Stimulated activated CD8-positive, alpha-beta memory T cell treated with anti-CD3 and anti-CD28 coated beads, Interleukin-4, amount 100 ng/mL, for 24 hours (primary cell): ENCODE data around the gene DNAH5.
"Not testable (repeated sequence)": the region's sequence is repeated elsewhere in the genome, so short reads cannot be mapped to it uniquely, and the experiment has no call there.

Source experiments
- DNase-seq: peaks from one replicate; pipeline ENCODE4 v3.0.0-alpha.2; 2020; ENCODE audit warnings: low read depth

Gene DNAH5, protein sequence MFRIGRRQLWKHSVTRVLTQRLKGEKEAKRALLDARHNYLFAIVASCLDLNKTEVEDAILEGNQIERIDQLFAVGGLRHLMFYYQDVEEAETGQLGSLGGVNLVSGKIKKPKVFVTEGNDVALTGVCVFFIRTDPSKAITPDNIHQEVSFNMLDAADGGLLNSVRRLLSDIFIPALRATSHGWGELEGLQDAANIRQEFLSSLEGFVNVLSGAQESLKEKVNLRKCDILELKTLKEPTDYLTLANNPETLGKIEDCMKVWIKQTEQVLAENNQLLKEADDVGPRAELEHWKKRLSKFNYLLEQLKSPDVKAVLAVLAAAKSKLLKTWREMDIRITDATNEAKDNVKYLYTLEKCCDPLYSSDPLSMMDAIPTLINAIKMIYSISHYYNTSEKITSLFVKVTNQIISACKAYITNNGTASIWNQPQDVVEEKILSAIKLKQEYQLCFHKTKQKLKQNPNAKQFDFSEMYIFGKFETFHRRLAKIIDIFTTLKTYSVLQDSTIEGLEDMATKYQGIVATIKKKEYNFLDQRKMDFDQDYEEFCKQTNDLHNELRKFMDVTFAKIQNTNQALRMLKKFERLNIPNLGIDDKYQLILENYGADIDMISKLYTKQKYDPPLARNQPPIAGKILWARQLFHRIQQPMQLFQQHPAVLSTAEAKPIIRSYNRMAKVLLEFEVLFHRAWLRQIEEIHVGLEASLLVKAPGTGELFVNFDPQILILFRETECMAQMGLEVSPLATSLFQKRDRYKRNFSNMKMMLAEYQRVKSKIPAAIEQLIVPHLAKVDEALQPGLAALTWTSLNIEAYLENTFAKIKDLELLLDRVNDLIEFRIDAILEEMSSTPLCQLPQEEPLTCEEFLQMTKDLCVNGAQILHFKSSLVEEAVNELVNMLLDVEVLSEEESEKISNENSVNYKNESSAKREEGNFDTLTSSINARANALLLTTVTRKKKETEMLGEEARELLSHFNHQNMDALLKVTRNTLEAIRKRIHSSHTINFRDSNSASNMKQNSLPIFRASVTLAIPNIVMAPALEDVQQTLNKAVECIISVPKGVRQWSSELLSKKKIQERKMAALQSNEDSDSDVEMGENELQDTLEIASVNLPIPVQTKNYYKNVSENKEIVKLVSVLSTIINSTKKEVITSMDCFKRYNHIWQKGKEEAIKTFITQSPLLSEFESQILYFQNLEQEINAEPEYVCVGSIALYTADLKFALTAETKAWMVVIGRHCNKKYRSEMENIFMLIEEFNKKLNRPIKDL (N-terminal part only)

GRCh38 chr5:13944560-13945199 lies at the start of gene DNAH5:
DNAH5 (minus strand) TSS chr5:13944688; CDS start chr5:13944438, 250 bp downstream.
- DNase-seq = no peak

DNA sequence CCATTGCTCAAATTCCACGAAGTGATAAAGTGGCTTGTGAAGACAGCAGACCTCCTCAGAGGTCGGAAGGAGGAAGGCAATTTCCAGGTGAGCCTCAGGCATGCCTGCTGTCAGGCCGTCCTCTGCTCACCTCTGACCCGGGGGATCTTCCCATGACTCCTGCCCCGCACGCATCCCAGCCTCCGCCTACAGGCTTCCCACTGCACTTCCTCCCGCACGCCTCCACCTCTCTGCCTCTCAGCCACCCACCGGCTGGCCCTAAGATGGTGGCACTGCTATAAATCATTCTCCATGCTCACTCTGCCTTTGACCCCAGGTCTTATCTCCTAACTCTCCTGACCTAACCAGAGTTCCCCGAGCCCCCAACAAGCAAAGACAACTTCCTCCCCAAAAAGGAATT lies 49.4 kb upstream of the DNAH5 start:
- DNase-seq = no peak

DNA sequence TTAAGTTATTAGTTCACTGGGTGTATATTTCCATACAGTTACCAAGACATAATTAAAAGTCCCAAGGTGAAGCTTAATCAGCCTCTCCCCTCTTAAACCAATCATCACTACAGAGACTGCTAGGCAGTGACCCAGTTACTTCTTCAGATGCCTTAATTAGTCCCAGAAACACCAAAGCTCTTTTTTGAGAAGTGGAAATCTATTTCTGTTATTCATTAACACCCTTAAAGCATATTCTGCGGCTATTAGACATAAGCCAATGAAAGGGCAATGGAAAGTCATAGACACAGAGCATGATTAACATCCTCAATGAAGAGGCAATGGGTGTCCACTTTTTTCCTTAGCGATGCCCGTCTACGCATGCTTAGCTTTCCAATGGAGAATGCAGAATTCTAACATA lies 48.3 kb upstream of the DNAH5 start:
- DNase-seq = no peak

DNA sequence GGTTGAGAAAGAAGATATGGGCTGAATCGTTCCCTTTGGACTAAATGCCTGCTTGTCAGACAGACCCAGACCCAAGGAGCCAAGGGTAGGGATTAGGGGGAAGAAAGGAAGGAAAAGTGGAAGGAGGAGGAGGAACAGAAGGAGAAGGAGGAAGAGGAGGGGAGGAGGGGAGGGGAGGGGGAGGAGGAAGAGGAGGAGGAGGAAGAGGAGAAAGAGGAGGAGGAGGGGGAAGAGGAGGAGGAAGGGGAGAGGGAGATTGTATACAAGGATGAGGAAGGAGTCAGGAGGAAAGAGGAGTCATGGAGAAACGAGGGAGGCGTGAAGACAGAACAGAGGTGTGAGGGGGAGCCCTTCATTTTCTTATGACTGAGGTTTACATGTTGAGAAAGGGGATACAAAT lies 46.9 kb upstream of the DNAH5 start:
- no peak for DNase-seq

- DNase-seq = no peak
Measured at GRCh38 chr5:13990896-13991295, 46.4 kb upstream of the DNAH5 start.

DNA sequence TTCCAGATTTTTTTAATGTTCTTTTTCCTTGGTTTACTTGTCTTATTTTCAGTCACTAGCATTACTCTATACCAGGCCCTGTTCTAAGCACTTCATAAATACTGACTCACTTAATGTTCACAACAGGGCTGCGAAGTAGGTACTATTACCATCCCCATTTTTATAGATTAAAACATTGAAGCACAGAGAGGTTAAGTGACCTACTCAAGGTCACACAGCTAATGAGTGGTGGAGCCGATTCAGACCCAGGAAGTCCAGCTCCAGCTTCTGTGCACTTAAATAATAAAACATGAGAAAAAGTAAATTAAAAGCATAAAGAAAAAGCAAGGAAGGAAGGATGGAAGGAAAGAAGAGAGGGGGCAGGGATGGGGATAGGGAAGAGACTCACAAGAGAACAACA lies 45.3 kb upstream of the DNAH5 start:
- no peak for DNase-seq

DNA sequence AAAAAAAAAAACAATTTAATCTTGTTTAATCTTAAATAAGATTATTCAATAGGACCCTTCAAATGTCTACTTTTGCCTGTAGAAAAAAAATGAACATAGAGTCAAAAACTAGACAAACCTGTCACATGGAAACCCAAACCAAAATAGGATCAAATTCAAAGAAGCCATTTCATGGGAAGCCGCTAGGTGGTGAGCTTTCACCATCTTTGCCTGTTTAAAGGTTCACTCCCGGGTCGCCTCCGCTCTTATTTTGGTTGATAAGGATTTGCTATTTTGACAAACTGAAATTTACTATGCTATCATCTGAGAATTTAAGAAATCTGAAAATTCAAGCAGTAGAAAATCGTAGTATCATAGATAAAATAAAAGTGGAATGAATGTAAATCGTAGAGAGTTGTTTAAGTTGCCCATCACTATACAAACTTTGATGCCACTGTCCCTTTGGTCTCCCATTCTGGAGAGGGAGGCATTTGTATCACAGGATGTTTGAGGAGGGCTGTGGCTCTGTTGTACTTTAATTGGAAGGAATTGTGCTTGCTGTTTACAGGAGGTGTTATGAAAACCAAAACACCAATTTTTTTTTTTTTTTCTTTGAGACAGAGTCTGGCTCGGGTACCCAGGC lies 43.5 kb upstream of the DNAH5 start:
- peak; percentile 5 for DNase-seq

DNA sequence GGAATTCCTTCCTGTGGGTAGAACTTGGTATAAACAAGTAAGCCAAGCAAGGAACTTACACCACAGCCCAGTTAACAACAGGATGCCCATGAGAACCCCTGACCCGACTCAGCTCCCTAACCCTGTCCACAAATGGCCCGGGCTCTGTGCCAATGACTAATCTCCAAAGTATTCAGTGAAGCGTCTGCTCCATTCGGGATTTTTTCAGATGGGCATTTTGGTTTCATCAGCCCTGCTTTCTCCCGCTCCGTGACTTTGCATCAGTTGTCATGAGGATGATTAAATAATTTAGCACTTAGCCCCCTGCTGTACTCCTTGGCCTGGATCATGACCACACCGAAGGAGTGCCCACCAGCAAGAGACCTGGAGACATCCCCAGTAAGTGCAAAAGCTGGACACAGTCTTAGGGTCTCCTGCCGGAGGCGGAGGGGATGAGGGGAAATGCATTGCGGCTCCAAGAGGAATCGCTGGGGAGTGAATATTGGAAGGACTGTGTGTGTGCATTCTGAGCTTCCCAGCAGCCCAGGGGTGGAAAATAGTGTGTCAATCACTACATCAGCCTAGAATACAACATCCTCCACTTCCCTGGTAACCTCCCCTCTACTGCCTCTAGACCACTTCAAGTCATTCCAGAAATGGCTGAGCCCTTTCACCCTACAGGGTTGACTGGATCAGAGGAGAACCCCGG lies 41.4 kb upstream of the DNAH5 start:
- DNase-seq = no peak

GRCh38 chr5:13984888-13985287 lies 40.4 kb upstream of the DNAH5 start:
- DNase-seq = not testable (repeated sequence)

- DNase-seq = no peak
Measured at GRCh38 chr5:13976867-13977830, 32.7 kb upstream of the DNAH5 start.

DNA sequence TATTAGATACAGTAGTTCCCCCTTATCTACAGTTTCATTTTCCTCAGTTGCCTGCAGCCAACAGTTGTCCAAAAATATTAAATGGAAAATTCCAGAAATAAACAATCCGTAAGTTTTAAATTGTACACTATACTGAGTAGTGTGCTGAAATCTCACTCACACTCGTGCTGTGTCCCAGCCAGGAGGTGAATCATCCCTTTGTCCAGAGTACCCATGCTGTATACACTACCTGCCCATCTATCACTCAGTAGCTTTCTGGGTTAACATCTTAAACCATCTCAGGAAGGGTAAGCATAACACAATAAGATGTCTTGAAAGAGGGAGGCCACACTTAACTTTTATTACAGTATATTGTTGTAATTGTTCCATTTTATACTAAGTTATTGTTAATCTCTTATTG lies 31.7 kb upstream of the DNAH5 start:
- DNase-seq = no peak

DNA sequence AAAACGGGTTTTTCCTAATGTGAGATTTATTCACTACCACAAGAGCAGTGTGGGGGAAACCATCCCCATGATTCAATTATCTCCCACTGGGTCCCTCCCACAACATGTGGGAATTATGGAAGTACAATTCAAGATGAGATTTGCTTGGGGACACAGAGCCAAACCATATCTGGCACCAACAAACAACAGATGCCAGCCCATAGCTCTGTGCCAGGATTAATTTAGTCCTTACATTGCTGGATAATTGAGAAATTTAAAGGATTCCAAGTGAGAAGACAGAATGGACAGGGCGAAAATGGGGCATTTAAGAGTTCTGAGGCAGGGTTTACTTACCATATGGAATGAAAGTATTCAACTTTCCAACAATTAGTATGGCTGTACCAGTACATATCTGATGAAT lies 30.8 kb upstream of the DNAH5 start:
- no peak for DNase-seq

DNA sequence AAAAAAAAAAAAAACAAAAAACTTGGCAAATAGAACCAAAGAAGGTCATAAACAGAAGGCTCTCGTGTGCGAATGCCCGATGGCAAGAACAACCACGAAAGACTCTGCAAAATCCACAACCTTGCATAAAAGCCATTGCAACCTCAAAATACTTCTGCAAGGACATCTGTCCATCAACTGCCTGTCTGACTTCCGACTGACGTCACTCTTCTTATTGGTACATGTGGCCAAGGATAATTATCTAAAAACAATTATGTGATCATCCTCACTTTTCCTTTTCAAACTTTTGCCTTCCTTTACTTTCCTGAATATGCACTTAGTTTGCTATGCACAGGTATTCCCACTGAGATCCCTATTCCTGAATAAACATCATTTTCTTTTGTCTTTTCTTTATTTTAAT lies 29.2 kb upstream of the DNAH5 start:
- no peak for DNase-seq

GRCh38 chr5:13972029-13972428 lies 27.5 kb upstream of the DNAH5 start:
- DNase-seq = no peak

DNA sequence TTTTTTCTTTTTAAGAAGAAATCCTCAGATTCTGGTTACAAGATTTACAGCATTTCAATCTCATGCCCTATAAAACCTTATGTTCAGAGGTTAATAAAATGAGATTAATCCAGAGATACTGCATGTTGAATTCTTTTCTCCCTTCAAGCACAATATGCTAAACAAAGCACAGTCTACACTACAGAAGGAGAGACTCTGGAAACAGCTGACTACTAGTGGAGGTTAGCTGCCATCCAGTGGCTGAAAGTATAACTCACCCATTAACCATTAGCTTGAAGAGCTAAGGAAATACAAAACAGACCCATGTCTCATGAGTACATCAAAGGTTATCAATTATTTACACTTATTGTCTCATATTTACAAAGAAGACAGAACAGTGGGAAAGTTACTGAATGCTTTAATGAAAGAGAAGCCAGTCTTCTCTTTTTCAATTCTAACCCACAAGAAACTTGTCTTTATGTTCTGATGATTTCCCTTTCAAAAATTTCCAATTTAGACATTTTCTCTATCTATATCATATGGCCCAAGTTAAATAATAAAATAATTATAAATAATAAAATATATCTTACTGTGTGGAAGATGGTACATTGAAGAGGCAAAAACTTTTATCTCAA lies 12.7 kb upstream of the DNAH5 start:
- DNase-seq = no peak

DNA sequence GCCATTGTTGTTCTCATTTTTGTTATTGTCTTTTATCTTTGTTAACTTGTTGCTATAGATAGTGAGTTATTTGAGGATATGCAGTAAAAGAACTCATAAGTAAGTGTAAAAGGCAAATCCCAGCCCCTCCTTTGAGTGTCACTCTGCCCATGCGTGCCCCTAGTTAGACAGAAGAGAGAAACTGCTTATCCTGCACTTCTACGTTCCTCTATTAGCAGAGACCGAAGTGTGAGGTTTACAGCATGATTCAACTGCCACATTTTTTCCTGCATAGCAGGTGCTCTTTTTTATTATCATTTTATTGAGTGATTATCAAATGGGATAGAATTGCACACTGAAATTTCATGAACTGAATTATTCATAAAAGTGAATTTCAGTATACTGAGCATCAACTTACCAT lies 12.0 kb upstream of the DNAH5 start:
- no peak for DNase-seq

- no peak for DNase-seq
Measured at GRCh38 chr5:13955896-13956295, 11.4 kb upstream of the DNAH5 start.

DNA sequence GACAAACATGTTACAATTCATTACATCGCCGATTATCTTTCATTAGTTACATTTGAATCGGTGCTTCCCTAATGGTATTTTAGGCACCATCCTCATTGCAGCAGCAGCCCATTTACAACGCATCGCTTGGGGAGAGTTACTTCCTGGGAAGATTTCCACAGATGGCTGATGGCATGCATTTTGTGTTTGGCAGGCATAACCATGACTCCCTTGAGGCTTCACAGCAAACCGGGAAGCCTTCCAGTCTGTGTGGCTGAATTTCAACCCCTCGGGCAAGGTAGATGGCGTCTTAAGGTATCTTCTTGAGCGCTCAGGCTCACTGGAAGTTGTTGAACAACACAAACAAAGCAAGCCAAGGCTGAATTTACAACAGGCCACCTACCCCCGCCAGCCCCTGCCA lies 1.6 kb upstream of the DNAH5 start:
- DNase-seq = no peak

DNA sequence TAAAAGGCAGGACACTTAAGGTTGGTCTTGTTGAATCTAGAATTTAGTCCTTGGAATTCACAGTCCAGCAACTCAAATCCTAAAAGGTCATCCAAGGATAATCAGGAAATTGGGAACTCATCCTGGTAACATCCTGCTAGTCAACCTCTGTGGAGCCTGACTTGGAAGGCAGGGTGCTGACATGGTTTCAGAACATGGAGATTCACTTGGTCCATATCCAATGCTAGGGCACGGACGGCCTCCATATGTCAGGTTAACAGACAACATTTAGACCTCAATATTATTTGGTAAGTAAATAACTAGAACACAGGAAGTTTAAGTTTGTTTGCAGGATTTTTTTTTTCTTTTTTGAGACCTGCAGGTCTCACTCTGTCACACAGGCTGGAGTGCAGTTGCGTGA lies 783 bp upstream of the DNAH5 start:
- DNase-seq = no peak
